HG02885 (cell line): Measurements from ENCODE around the gene CD83.

ENCODE experiments used
- ATAC-seq: cut with Tn5 transposase; IDR thresholded peaks from one replicate; pipeline ENCODE4 v1.9.1; 2021; ENCODE audit warnings: mild to moderate bottlenecking; ENCODE audit not compliant: unreplicated experiment, poor library complexity

The CD83 gene

DNA sequence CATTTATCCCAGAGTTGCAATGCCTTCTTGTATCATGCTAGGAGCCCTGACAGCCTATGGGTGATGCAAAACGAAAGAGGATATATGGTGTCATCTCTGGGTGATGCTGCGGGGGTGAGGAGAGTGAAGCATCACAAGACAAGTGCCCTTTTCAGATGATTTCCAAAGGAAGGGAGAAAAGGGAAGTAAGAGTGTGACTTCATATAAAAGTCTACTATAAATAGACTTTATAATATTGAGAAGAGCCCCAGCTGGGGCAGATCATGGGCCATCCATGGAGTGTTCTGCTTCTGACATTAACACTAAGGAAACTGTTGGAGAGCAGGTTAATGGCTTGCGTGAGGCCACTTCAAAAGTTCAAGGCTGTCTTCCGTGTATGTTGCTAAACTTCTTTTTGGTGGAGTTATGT, 4.4 kb downstream of the CD83 start:
- ATAC-seq: peak; percentile 68

GRCh38 chr6:14123386-14124111, 6.0 kb downstream of the CD83 start:
- no peak for ATAC-seq

DNA sequence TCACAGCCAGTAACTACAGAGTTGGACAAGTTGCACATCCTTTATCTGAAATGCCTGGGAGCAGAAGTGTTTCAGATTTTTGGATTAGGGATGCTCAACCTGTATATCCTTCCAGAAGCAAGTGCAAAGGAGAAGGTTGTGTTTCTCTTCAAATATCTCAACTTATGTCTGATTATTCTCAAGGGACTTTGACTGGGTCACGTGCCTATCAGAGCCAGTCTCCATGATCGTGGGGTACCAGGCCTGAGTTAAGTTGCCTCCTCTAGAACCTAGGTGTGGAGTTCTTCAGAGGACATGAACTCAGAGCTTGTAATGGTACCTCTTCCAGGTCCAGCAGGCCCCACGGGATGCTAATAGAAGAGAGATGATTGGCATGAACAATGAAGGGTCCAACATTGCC, 7.8 kb downstream of the CD83 start:
- no peak for ATAC-seq

GRCh38 chr6:14126191-14126590, 8.6 kb downstream of the CD83 start:
- no peak for ATAC-seq

DNA sequence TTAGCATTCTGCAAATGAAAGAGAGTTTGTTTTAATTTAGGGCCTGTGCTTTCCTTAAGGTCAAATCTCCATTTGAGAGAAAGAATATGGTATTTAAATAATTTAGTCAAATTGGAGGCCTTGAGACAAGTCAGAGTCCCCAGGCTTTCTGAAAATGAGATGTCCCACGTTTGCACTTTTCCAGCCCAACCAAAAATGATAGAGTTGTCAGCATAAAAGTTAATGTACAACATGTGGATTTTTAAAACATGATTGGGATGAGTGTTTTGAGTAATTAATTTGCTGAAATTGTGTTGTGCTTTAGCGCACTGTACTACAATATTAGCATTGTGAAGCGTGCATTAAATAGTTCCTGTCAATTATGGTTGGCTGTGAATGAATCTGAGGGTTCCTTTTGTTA, 10.0 kb downstream of the CD83 start:
- no peak for ATAC-seq

GRCh38 chr6:14128012-14128411, 10.4 kb downstream of the CD83 start:
- ATAC-seq: no peak

GRCh38 chr6:14128746-14129145, 11.2 kb downstream of the CD83 start:
- no peak for ATAC-seq

GRCh38 chr6:14129575-14129974, 12.0 kb downstream of the CD83 start:
- peak; percentile 78 for ATAC-seq

- ATAC-seq: no peak
These were observed 13.0 kb downstream of the CD83 start for GRCh38 chr6:14130435-14131075.

DNA sequence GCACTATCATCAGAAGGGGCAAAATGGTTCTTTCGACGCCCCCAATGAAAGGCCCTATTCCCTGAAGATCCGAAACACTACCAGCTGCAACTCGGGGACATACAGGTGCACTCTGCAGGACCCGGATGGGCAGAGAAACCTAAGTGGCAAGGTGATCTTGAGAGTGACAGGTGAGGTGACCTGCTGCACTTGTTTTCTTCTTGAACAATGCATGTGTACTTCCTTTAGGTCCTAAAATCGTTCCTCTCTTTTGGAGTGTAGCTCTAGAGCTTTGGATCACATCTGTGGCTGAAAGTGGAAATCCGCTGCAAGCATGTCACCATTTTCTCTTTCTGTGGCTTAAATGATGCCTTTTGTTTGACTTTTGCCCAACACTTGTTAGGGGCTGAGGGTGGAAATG, 14.0 kb downstream of the CD83 start:
- ATAC-seq: no peak

GRCh38 chr6:14132244-14132920, 14.8 kb downstream of the CD83 start:
- no peak for ATAC-seq

GRCh38 chr6:14132921-14133275, 15.3 kb downstream of the CD83 start:
- ATAC-seq: no peak

DNA sequence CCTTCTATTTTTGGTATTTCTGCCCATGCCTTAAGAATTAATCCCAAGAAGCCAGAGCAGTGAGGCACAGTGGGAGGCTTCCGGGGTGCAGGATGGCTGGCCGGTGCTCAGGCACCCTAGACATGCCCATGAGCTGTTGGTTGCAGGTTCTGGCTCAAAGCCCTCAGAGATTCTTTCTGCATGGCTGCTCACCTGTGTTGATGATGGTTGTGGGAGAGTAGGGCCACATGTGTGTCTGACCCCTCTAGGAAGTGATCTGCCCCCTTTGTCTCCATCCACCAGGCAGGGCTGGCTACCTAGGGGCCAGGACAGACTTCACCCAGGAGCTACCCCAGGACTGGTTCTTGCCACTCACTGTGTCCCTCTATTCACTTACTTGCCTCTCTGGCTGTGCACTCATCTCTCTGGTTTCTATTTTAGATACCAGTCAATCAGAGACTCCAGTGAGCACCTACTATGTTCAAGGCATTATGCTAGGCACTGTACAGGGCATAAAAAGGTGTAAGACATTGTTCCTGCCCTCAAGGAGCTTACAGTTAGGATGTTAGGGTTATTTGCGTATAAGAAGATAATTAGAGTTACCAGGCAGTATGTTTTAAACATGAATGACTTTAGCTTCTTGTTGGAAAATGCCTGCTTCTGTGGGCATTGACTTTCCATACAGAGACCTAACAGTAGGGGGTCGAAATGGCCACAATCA, 16.8 kb downstream of the CD83 start:
- no peak for ATAC-seq

- no peak for ATAC-seq
These were observed 18.4 kb downstream of the CD83 start for GRCh38 chr6:14135893-14136539.

- ATAC-seq: no peak
These were observed 21.2 kb downstream of the CD83 start for GRCh38 chr6:14138701-14139215.

DNA sequence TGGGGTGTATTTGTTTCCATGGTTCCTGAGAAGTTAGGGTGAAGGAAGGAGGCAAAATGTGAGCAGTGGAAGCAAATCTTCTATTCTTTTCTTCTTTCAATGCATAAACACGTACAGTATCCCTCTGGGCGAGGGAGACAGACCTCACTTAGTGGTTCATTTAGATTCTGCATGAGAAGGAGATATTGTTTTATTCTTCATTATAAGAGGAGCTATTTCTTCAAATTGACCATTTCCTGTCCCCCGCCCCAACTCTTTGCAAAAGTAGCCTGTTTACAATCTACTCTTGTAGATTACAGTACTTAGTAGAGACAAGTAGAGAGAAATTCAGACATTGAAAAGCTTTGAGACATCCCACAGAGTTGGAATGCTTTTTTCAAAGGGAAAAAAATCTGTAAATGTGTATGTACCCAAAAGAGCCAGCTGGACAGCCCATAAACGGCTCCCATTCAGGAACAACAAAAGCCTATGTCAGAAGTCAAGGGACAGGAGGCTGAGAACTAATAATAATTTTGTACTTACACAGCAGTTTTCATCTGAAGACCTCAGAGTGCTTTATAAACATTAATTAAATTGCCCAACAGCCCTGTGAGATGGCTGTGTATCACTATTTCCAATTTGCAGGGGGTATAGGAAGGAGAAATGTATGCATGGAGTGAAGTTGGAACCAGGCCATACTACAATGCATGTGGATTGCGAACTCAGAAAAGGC, 23.9 kb downstream of the CD83 start:
- ATAC-seq: no peak

- no peak for ATAC-seq
These were observed 24.5 kb downstream of the CD83 start for GRCh38 chr6:14142063-14142450.

DNA sequence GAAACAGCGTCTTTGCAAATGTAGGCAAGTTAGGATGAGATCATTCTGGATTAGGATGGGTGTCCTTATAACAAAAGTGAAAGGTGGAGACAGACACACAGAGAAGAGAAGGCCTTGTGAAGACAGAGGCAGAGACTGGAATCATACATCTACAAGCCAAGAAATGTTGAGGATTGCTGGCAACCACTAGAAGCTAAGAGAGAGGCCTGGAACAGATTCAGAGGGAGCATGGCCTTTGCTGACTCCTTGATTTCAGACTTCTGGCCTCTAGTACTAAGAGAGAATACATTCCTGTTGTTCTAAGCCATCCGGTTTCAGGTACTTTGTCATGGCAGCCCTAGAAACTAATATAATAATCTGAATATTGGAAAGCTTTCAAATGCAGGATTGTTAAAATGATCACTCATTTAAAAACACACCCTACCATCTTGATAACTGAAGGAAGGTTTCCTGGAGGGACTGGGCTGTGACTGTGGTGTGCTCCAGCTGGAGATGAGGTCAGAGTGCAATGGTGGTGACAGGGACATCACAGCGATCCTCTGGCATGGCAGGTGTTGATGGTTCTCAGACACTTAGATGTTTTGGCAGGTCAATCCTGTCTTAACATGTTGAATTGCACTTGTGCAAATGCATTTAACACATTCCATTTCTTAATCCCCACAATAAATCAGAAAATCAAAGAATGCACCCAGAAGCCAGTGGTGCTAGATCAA, 25.1 kb downstream of the CD83 start:
- no peak for ATAC-seq

DNA sequence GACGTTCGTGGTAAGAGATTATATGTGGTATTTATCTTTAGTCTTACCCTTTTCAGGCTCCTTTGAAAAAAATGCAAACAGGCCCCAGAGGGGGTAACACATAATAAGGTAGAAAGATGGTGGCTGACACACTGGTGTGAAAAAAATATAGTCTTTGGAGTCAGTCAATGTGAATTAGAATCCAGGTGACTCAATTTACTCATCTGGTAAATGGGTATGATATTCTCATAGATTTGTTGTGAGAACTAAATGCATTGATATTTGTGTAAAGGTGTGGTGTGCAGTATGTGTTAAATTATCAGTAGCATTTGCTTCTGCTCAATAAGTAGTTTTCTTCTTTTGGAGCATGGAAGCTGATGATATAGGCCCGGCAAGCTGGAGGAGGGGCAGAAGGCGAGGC, 25.7 kb downstream of the CD83 start:
- ATAC-seq: no peak
